Activated CD8-positive, alpha-beta memory T cell treated with anti-CD3 and anti-CD28 coated beads, Interleukin-2, amount 50 U/mL, for 4 hours (primary cell): ENCODE measurements around the gene AGK.
"Not testable (repeated sequence)": the region's sequence is repeated elsewhere in the genome, so short reads cannot be mapped to it uniquely, and the experiment has no call there.

Experiments
- DNase-seq: peaks from one replicate; pipeline ENCODE4 v3.0.0-alpha.2; 2020

AGK gene

GRCh38 chr7:141590071-141590470, 38.9 kb downstream of the AGK start:
- DNase-seq: no peak

- DNase-seq: no peak
Observed at GRCh38 chr7:141590666-141591065, 39.5 kb downstream of the AGK start.

GRCh38 chr7:141593134-141593533, 41.9 kb downstream of the AGK start:
- DNase-seq: no peak

- no peak for DNase-seq
Observed at GRCh38 chr7:141597966-141598365, 46.8 kb downstream of the AGK start.

- no peak for DNase-seq
Observed at GRCh38 chr7:141598408-141598807, 47.2 kb downstream of the AGK start.

- DNase-seq: no peak
Observed at GRCh38 chr7:141600168-141601006, 49.2 kb downstream of the AGK start.

- DNase-seq: no peak
Observed at GRCh38 chr7:141609576-141609975, 58.4 kb downstream of the AGK start.

- DNase-seq: no peak
Observed at GRCh38 chr7:141610671-141611070, 59.5 kb downstream of the AGK start.

GRCh38 chr7:141612861-141613260, 61.7 kb downstream of the AGK start:
- no peak for DNase-seq

GRCh38 chr7:141617280-141617679, 66.1 kb downstream of the AGK start:
- DNase-seq: no peak

GRCh38 chr7:141619745-141620144, 68.5 kb downstream of the AGK start:
- no peak for DNase-seq

- DNase-seq: no peak
Observed at GRCh38 chr7:141624763-141625162, 73.6 kb downstream of the AGK start.

- DNase-seq: no peak
Observed at GRCh38 chr7:141630621-141631020, 79.4 kb downstream of the AGK start.

- DNase-seq: no peak
Observed at GRCh38 chr7:141631525-141631924, 80.3 kb downstream of the AGK start.

GRCh38 chr7:141634065-141634464, 82.9 kb downstream of the AGK start:
- DNase-seq: no peak

- DNase-seq: no peak
Observed at GRCh38 chr7:141636053-141636452, 84.8 kb downstream of the AGK start.

GRCh38 chr7:141640239-141640840, 89.1 kb downstream of the AGK start:
- no peak for DNase-seq

GRCh38 chr7:141641876-141642275, 90.7 kb downstream of the AGK start:
- DNase-seq: no peak

GRCh38 chr7:141645188-141645587, 94.0 kb downstream of the AGK start:
- DNase-seq: no peak

GRCh38 chr7:141646826-141647480, 95.7 kb downstream of the AGK start:
- DNase-seq: no peak

- DNase-seq: not testable (repeated sequence)
Observed at GRCh38 chr7:141647701-141648100, 96.5 kb downstream of the AGK start.

GRCh38 chr7:141648276-141649114, 97.3 kb downstream of the AGK start:
- no peak for DNase-seq
